Panc1 (cell line): ENCODE data around the gene LIPM. TPM values are rescaled to one million over a fixed set of nuclear protein-coding genes. Genes with fewer than 3 reads are reported as not detected.

Experiments
- ATAC-seq: fragments of 200-7000 bp; cut with Tn5 transposase; 2 replicates; pipeline ENCODE4 v1.9.1; 2020; ENCODE audit warnings: mild to moderate bottlenecking, moderate library complexity
- BruUV-seq: library from RNA; stranded (reverse); fragments of 400-500 nt; replicated peaks from 2 replicates; lab custom pipeline; 2021; lab: Mats Ljungman, UMichigan
- CTCF ChIA-PET: fragments of 300-600 bp; sonication (Branson Sonifier 250); formaldehyde crosslinking; loops from one replicate; lab custom pipeline; 2022; ENCODE audit warnings: antibody characterized with exemption; lab: Charles Lee
- POLR2A ChIA-PET: fragments of 300-600 bp; sonication (Branson Sonifier 250); formaldehyde crosslinking; loops from one replicate; lab custom pipeline; 2022; ENCODE audit warnings: antibody characterized with exemption; lab: Charles Lee
- DNase-seq: peaks from one replicate; pipeline ENCODE4 v3.0.0-alpha.2; 2010; ENCODE audit warnings: low read depth, low spot score
- H3K27ac ChIP-seq: 2 replicates; pipeline ENCODE4 v1.5.1; 2011; ENCODE audit warnings: mild to moderate bottlenecking, low read length, inconsistent platforms
- H3K27me3 ChIP-seq: fragments of 200-500 bp; sonication (Bioruptor generic); 2 replicates; pipeline ENCODE4 v1.6.0; 2014; ENCODE audit warnings: low read length, inconsistent platforms; ENCODE audit not compliant: control insufficient read depth, insufficient read depth
- H3K36me3 ChIP-seq: fragments of 200-500 bp; sonication (Bioruptor generic); 2 replicates; pipeline ENCODE4 v1.5.1; 2014; ENCODE audit warnings: inconsistent platforms, mild to moderate bottlenecking, low read length, moderate library complexity; ENCODE audit not compliant: control insufficient read depth, insufficient read depth
- H3K4me1 ChIP-seq: 2 replicates; pipeline ENCODE4 v1.5.1; 2011; ENCODE audit warnings: inconsistent platforms, mild to moderate bottlenecking, low read length, moderate library complexity; ENCODE audit not compliant: control insufficient read depth, insufficient read depth
- H3K4me3 ChIP-seq, 2 experiments: 2 replicates each; pipeline ENCODE4 v1.5.1; 2011 to 2012; ENCODE audit warnings: low read depth in 2 of 2, low read length in 2 of 2, mild to moderate bottlenecking in 2 of 2, inconsistent platforms in 1 of 2, moderate library complexity in 1 of 2
- H3K9me3 ChIP-seq: fragments of 200-500 bp; sonication (Bioruptor generic); 2 replicates; pipeline ENCODE4 v1.5.1; 2014; ENCODE audit warnings: low read depth, mild to moderate bottlenecking, inconsistent platforms, low read length, moderate library complexity; ENCODE audit not compliant: control insufficient read depth, insufficient read depth
- SIN3A ChIP-seq: IDR thresholded peaks from 2 replicates; pipeline ENCODE4 v1.6.1; 2012; ENCODE audit warnings: low read depth, mild to moderate bottlenecking, low read length, moderate library complexity, borderline replicate concordance; ENCODE audit not compliant: insufficient read depth
- TCF7L2 ChIP-seq: IDR thresholded peaks from 2 replicates; pipeline ENCODE4 v1.6.1; 2011; ENCODE audit warnings: mild to moderate bottlenecking, low read depth, low read length, inconsistent platforms
- in situ Hi-C: cut with HindIII; loops from 2 replicates; pipeline ENCODE4 v1.10.0; 2016; ENCODE audit warnings: low sequenced_read_pairs, low pct_unique_long_range_greater_than_20kb
- intact Hi-C: fragments of 100-400 bp; cut with micrococcal nuclease; formaldehyde crosslinking; loops from one replicate; pipeline ENCODE4 v1.10.0; 2022; ENCODE audit not compliant: unreplicated experiment
- total RNA-seq: library from RNA; stranded (reverse); gene quantifications from one replicate; pipeline ENCODE4 v1.2.1, GENCODE V29; 2021; ENCODE audit not compliant: unreplicated experiment
- TF ChIP-seq, protein P1 (sequence below): fragments of 450-650 bp; IDR thresholded peaks from 2 replicates; pipeline ENCODE4 v1.5.1; 2017; ENCODE audit warnings: mild to moderate bottlenecking
- TF ChIP-seq, protein P2 (sequence below), 2 experiments: IDR thresholded peaks; 2 replicates each; pipeline ENCODE4 v1.6.1; 2011 to 2012; ENCODE audit warnings: low read depth in 2 of 2, control low read depth in 1 of 2, low read length in 1 of 2, mild to moderate bottlenecking in 1 of 2, moderate library complexity in 1 of 2; ENCODE audit not compliant: insufficient read depth in 1 of 2

Gene LIPM
- total RNA-seq, 1 experiment from 2014 or later: not detected

DNA sequence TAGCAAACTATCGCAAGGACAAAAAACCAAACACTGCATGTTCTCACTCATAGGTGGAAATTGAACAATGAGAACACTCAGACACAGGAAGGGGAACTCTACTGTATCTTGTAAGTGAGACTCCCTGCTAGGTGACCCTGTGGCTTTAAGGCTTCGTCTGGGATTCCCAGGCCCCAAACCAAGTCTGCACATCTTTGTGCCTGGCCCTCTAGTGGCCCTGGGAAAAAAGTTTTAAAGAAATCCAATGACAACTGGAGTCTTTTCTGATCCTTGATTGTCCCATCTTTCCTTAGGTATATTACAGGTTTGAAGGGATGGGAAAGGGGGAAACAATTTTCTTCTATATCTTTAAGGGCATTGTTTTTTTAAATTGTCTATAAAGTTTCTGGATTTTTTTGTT is 10.6 kb upstream of the LIPM start:
- ATAC-seq: peak; percentile 90
- no peaks in the 10 kb centered on the region for H3K36me3 ChIP-seq
- BruUV-seq: no TSS peak
- in situ Hi-C loops (no loop called here), intact Hi-C loops (loop anchor here (5.0 kb wide), 1 partner anchor 105 kb away; no protein-coding TSS in a partner anchor)
- no peak overlapping the region for H3K27ac ChIP-seq
- peak; percentile 10 for DNase-seq
- POLR2A ChIA-PET: no interaction called here
- no peaks in the 10 kb centered on the region for H3K9me3 ChIP-seq
- TF ChIP-seq SIN3A: no peak
- TF ChIP-seq, protein P1, sequence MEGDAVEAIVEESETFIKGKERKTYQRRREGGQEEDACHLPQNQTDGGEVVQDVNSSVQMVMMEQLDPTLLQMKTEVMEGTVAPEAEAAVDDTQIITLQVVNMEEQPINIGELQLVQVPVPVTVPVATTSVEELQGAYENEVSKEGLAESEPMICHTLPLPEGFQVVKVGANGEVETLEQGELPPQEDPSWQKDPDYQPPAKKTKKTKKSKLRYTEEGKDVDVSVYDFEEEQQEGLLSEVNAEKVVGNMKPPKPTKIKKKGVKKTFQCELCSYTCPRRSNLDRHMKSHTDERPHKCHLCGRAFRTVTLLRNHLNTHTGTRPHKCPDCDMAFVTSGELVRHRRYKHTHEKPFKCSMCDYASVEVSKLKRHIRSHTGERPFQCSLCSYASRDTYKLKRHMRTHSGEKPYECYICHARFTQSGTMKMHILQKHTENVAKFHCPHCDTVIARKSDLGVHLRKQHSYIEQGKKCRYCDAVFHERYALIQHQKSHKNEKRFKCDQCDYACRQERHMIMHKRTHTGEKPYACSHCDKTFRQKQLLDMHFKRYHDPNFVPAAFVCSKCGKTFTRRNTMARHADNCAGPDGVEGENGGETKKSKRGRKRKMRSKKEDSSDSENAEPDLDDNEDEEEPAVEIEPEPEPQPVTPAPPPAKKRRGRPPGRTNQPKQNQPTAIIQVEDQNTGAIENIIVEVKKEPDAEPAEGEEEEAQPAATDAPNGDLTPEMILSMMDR: peak; percentile 85
- no peak overlapping the region for H3K4me3 ChIP-seq
- CTCF ChIA-PET: no interaction called here
- H3K27me3 ChIP-seq: no peaks in the 10 kb centered on the region
- H3K4me1 ChIP-seq: peaks cover 4% of the 10 kb centered on the region; the same call in 1 of the 2 replicates

DNA sequence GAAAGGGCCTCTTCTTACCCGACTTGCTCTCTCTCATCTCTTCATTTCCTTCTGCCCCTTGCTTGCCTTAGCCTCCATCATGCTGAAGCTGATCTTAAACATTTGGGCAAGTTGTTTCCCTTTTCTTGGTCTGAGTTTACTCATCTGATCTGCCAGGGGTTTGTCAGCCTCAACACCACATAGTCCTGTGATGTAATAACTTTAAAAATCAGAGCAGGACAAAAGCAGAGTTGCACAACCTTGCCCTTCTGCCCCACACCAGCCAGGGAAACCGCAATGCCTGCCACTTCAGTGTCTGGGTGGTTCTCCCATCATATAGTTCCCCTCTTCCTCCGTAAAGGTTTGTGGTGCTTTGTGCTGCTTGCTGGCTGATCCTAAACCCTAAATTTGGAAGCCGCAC is 9.9 kb upstream of the LIPM start:
- Histone ChIP-seq H3K36me3 (no peaks in the 10 kb centered on the region), H3K9me3 (no peaks in the 10 kb centered on the region), H3K4me3 (no peak overlapping the region), H3K27ac (0 out of 2 replicates have a peak overlapping the region, but pooled peaks have one; percentile 11), H3K4me1 (peaks cover 4% of the 10 kb centered on the region; the same call in 1 of the 2 replicates), H3K27me3 (no peaks in the 10 kb centered on the region)
- BruUV-seq: no TSS peak
- DNase-seq (no peak), ATAC-seq (no peak)
- CTCF ChIA-PET: no interaction called here
- intact Hi-C loops (loop anchor here (5.0 kb wide), 1 partner anchor 105 kb away; no protein-coding TSS in a partner anchor), in situ Hi-C loops (no loop called here)
- TF ChIP-seq TCF7L2 (no peak), SIN3A (no peak)
- TF ChIP-seq, protein P2, sequence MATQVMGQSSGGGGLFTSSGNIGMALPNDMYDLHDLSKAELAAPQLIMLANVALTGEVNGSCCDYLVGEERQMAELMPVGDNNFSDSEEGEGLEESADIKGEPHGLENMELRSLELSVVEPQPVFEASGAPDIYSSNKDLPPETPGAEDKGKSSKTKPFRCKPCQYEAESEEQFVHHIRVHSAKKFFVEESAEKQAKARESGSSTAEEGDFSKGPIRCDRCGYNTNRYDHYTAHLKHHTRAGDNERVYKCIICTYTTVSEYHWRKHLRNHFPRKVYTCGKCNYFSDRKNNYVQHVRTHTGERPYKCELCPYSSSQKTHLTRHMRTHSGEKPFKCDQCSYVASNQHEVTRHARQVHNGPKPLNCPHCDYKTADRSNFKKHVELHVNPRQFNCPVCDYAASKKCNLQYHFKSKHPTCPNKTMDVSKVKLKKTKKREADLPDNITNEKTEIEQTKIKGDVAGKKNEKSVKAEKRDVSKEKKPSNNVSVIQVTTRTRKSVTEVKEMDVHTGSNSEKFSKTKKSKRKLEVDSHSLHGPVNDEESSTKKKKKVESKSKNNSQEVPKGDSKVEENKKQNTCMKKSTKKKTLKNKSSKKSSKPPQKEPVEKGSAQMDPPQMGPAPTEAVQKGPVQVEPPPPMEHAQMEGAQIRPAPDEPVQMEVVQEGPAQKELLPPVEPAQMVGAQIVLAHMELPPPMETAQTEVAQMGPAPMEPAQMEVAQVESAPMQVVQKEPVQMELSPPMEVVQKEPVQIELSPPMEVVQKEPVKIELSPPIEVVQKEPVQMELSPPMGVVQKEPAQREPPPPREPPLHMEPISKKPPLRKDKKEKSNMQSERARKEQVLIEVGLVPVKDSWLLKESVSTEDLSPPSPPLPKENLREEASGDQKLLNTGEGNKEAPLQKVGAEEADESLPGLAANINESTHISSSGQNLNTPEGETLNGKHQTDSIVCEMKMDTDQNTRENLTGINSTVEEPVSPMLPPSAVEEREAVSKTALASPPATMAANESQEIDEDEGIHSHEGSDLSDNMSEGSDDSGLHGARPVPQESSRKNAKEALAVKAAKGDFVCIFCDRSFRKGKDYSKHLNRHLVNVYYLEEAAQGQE (IDR thresholded peaks at IDR 0.05; ENCODE audit: insufficient read depth in 1 of 2, low read depth in 2 of 2, low read length in 1 of 2): no peak
- TF ChIP-seq, protein P1: no peak
- POLR2A ChIA-PET: no interaction called here
